ENCODE measurements around the gene ABHD1.
"Not testable (repeated sequence)": the region's sequence is repeated elsewhere in the genome, so short reads cannot be mapped to it uniquely, and the experiment has no call there.

Gene ABHD1

GRCh38 chr2:27170581-27171337 is 47.1 kb downstream of the ABHD1 start:
- no peak for DNase-seq

DNA sequence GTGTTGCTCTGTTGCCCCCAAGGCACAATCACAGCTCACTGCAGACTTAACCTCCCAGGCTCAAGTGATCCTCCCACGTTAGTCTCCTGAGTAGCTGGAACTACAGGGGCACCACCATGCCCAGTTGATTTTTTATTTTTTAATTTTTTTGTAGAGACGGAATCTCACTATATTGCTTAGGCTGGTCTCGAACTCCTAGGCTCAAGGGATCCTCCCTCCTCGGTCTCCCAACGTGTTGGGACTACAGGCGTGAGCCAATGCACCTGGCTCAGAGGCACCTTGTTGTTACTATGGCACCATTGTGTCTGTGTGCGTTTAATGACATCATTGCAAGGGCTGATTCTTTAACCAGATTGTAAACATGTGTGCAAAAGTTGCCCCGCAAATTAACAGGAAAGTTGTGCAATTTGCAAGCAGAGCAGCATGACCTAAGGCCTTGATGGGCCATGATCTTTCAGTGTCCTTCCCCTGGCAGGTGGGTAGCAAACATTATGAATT is 47.8 kb downstream of the ABHD1 start:
- no peak for DNase-seq

- no peak for DNase-seq
These were observed 51.0 kb downstream of the ABHD1 start for GRCh38 chr2:27174638-27175037.

DNA sequence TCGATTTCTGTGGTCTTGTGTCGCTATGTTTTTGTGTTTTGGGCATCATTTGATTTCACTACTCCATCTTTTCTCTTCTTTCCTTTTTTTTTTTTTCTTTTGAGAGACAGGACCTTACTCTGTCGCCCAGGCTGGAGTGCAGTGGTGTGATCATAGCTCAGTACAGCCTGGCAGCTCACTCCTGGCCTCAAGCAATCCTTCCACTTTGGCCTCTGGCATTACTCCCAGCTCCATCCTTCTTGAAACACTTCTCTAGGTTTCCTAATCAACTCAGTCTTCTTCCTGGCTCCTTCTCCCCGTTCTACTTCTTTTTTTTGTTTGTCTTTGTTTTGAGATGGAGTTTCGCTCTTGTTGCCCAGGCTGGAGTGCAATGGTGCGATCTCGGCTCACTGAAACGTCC is 51.7 kb downstream of the ABHD1 start:
- no peak for DNase-seq

GRCh38 chr2:27175781-27176180 is 52.2 kb downstream of the ABHD1 start:
- DNase-seq = not testable (repeated sequence)

- no peak for DNase-seq
These were observed 54.1 kb downstream of the ABHD1 start for GRCh38 chr2:27177441-27178351.

GRCh38 chr2:27178469-27178868 is 54.9 kb downstream of the ABHD1 start:
- no peak for DNase-seq

GRCh38 chr2:27179344-27180000 is 55.9 kb downstream of the ABHD1 start:
- no peak for DNase-seq

All from fibroblast of skin of abdomen (primary cell).